SU-DHL-6 (cell line): Measurements from ENCODE around the gene TSSK3.

Experiments used
- H2AFZ ChIP-seq: fragments of 200-600 bp; sonication (generic); 2 replicates; pipeline ENCODE4 v1.6.1; 2014; ENCODE audit warnings: low read depth, mild to moderate bottlenecking, moderate library complexity, mixed read lengths, antibody characterized with exemption, low read length; ENCODE audit not compliant: severe bottlenecking
- H3F3A ChIP-seq: fragments of 200-600 bp; shearing (Covaris generic); 2 replicates; pipeline ENCODE4 v1.6.0; 2016; ENCODE audit warnings: antibody characterized with exemption, mild to moderate bottlenecking; ENCODE audit not compliant: insufficient read depth
- H3K27ac ChIP-seq: fragments of 200-600 bp; sonication (generic); 2 replicates; pipeline ENCODE4 v1.5.1; 2016; ENCODE audit warnings: low read depth, mild to moderate bottlenecking, low read length, moderate library complexity, mixed read lengths
- H3K27me3 ChIP-seq: fragments of 200-600 bp; sonication (generic), shearing (Covaris generic); 2 replicates; pipeline ENCODE4 v1.6.0; 2014; ENCODE audit warnings: mild to moderate bottlenecking, low read length
- H3K36me3 ChIP-seq: fragments of 200-600 bp; sonication (generic); 2 replicates; pipeline ENCODE4 v1.6.1; 2014; ENCODE audit warnings: mild to moderate bottlenecking, low read length, mixed read lengths
- H3K4me2 ChIP-seq: fragments of 300-600, 200-600 bp; shearing (Covaris generic), sonication (generic); 2 replicates; pipeline ENCODE4 v1.6.0; 2014; ENCODE audit warnings: low read length, low read depth, mild to moderate bottlenecking; ENCODE audit not compliant: poor library complexity, severe bottlenecking
- H3K4me3 ChIP-seq: fragments of 200-600 bp; sonication (generic); 2 replicates; pipeline ENCODE4 v1.5.1; 2014; ENCODE audit warnings: antibody characterized with exemption, low read length, mild to moderate bottlenecking, mixed read lengths; ENCODE audit not compliant: insufficient read depth, poor library complexity, severe bottlenecking
- H3K79me2 ChIP-seq: fragments of 200-600 bp; sonication (generic); 2 replicates; pipeline ENCODE4 v1.6.1; 2014; ENCODE audit warnings: mild to moderate bottlenecking, low read length, moderate library complexity; ENCODE audit not compliant: insufficient read depth
- H3K9ac ChIP-seq: fragments of 200-600 bp; sonication (generic); 2 replicates; pipeline ENCODE4 v1.7.0; 2014; ENCODE audit warnings: mild to moderate bottlenecking, low read length
- H3K9me2 ChIP-seq: fragments of 200-600 bp; sonication (generic); replicated peaks from 2 replicates; pipeline ENCODE4 v1.6.1; 2014; ENCODE audit warnings: low read length; ENCODE audit not compliant: insufficient read depth
- H3K9me3 ChIP-seq: fragments of 200-600 bp; sonication (generic); 2 replicates; pipeline ENCODE4 v1.6.1; 2014; ENCODE audit warnings: low read length, mixed read lengths; ENCODE audit not compliant: insufficient read depth
- H4K20me1 ChIP-seq: fragments of 200-600 bp; sonication (generic); 2 replicates; pipeline ENCODE4 v1.6.1; 2014; ENCODE audit warnings: low read depth, mild to moderate bottlenecking, antibody characterized with exemption, low read length, moderate library complexity, mixed read lengths
- CTCF ChIP-seq: fragments of 200-600 bp; sonication (generic); IDR thresholded peaks from one replicate; pipeline ENCODE4 v1.5.1; 2017; ENCODE audit warnings: antibody characterized with exemption, mild to moderate bottlenecking, low read length, moderate library complexity; ENCODE audit not compliant: insufficient read depth, poor library complexity, severe bottlenecking
- EZH2phosphoT487 ChIP-seq: fragments of 200-600 bp; sonication (generic), shearing (Covaris generic); conservative IDR thresholded peaks from 2 replicates; pipeline ENCODE4 v1.6.1; 2018; ENCODE audit warnings: mild to moderate bottlenecking, antibody characterized with exemption, low read length, moderate library complexity, mixed read lengths

Gene TSSK3

DNA sequence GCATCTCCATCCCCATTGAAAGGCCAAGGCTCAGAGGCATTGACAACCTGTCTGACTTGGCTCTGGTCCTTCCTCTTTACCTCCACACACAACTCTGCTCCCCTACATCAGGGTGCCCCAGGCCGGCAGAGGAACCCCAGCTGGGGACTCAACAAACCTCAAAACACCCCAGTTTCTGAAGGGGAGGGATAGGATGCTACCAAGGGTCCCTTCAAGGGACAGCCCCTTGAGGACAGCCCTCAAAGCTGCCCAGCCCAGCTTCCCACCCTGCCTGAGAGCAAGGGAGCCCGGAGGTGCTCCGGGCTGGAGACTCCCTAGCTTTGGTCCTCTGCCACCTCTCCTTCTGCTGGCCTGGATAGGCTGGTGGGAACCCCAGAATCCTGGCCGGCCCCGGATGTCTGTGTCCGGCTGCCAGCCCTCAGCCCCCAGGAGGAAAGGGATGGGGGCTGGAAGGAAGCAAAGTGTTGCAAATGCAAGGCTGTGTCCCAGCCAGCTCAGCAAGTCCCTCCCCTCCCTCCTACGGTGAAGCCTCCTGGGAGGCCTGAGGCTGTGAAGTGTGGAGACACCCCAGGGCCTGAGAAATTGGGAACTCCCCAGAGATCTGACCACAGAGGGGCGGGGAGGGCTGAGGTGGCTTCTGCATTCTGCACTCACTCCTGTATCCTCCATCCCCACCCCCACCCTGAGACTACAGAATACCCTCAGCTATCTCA, 25.2 kb upstream of the TSSK3 start:
- Histone ChIP-seq H3K9me2 (no peaks in the 10 kb centered on the region), H3K9me3 (no peaks in the 10 kb centered on the region), H3K4me2 (no peak overlapping the region), H3K27ac (no peak overlapping the region), H3K36me3 (no peaks in the 10 kb centered on the region; the same call in 1 of the 2 replicates), H3K4me3 (no peak overlapping the region), H4K20me1 (no peaks in the 10 kb centered on the region), H3K9ac (no peak overlapping the region), H3K27me3 (no peaks in the 10 kb centered on the region), H3F3A (peaks cover 28% of the 10 kb centered on the region), H2AFZ (no peak overlapping the region), H3K79me2 (peaks cover 10% of the 10 kb centered on the region; the same call in 1 of the 2 replicates)
- no peak for TF ChIP-seq CTCF
- TF ChIP-seq EZH2phosphoT487: no peak

- Histone ChIP-seq H3K79me2 (peaks cover 10% of the 10 kb centered on the region; the same call in 1 of the 2 replicates), H3F3A (peaks cover 19% of the 10 kb centered on the region), H3K36me3 (no peaks in the 10 kb centered on the region; the same call in 1 of the 2 replicates), H3K4me2 (no peak overlapping the region), H3K9me2 (no peaks in the 10 kb centered on the region), H3K9me3 (no peaks in the 10 kb centered on the region), H3K9ac (peak overlapping the region; percentile 10; the same call in 1 of the 2 replicates), H2AFZ (no peak overlapping the region), H3K27me3 (no peaks in the 10 kb centered on the region), H3K4me3 (no peak overlapping the region), H4K20me1 (no peaks in the 10 kb centered on the region), H3K27ac (no peak overlapping the region)
- TF ChIP-seq CTCF (no peak), EZH2phosphoT487 (0 out of 2 replicates have a peak, but pooled peaks have one; percentile 85)
Measured at GRCh38 chr1:32337855-32338636, 24.3 kb upstream of the TSSK3 start.

DNA sequence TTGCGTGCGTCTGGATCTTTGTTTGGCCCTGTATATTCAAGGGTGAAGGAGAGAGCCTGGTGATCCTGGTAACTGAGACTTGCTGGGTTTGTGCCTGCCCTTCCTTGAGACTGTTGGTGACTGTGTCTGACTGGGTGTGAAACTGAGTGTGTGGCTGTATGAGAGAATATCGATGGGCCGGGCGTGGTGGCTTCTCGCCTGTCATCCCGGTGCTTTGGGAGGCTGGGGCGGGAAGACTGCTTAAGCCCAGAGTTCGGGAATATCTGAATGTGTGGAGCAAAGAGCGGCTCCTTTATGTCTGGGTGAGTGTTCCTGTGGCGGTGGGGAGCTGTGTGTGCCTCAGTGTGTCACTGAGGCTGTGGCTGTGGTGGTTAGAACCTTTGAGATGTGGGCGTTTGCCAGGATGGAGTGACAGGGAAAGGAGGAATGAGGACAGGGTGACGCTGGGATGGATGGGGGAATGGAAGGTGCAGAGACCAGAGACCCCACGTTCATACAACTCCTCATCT, 23.6 kb upstream of the TSSK3 start:
- no peak for TF ChIP-seq CTCF
- TF ChIP-seq EZH2phosphoT487: no peak
- H3K27ac ChIP-seq: no peak overlapping the region

More for the DNA sequence above, 23.6 kb upstream of the TSSK3 start:
- Histone ChIP-seq H4K20me1 (no peaks in the 10 kb centered on the region), H3K4me3 (no peak overlapping the region), H3K4me2 (no peak overlapping the region), H3K9me3 (no peaks in the 10 kb centered on the region), H2AFZ (no peak overlapping the region), H3F3A (peaks cover 12% of the 10 kb centered on the region), H3K79me2 (peaks cover 10% of the 10 kb centered on the region; the same call in 1 of the 2 replicates), H3K27me3 (no peaks in the 10 kb centered on the region), H3K36me3 (no peaks in the 10 kb centered on the region; the same call in 1 of the 2 replicates), H3K9ac (0 out of 2 replicates have a peak overlapping the region, but pooled peaks have one; percentile 10), H3K9me2 (no peaks in the 10 kb centered on the region)
